ENCODE measurements around the gene LY9. TPM values are rescaled to one million over a fixed set of nuclear protein-coding genes. Genes with fewer than 3 reads are reported as not detected.

Gene LY9
- total and polyA plus RNA-seq, 2 of the 13 experiments (the other 11 are each of a cell fraction or from before 2014, with no cell fraction given), result not detected

- Histone ChIP-seq H3K79me2 (ENCODE audit: insufficient read depth, low read length) (no peaks in the 10 kb centered on the region), H2AFZ (ENCODE audit: low read length) (no peak overlapping the region), H4K20me1 (ENCODE audit: insufficient read depth, low read length) (no peaks in the 10 kb centered on the region), H3K9ac (ENCODE audit: insufficient read depth, low read depth, low read length) (no peak overlapping the region), H3K36me3 (replicated peaks in 1 of 2; ENCODE audit: control insufficient read depth in 1 of 2, insufficient read depth in 2 of 2, low read length in 2 of 2) (no peaks in the 10 kb centered on the region), H3K27ac (ENCODE audit: extremely low read length, insufficient read depth, low read length) (no peak overlapping the region), H3K27me3 (ENCODE audit: control insufficient read depth in 1 of 2, insufficient read depth in 2 of 2, low read length in 2 of 2) (no peaks in the 10 kb centered on the region; a peak in 1 of 5 replicates), H3K9me3 (ENCODE audit: low read length) (no peaks in the 10 kb centered on the region), H3K4me3 (replicated peaks in 1 of 3; ENCODE audit: insufficient read depth in 1 of 3, low read depth in 2 of 3, low read length in 3 of 3) (no peak overlapping the region), H3K4me2 (ENCODE audit: low read depth, low read length) (no peak overlapping the region), H3K4me1 (ENCODE audit: insufficient read depth, low read length) (no peaks in the 10 kb centered on the region)
- no peak for ATAC-seq
- TF ChIP-seq CBX1 (IDR thresholded peaks at IDR 0.05; ENCODE audit: low read depth), result no peak
- no peak for TF ChIP-seq ZNF142 (CRISPR knock-in tag; IDR thresholded peaks at IDR 0.05)
- no peak for TF ChIP-seq PAX8 (CRISPR knock-in tag; IDR thresholded peaks at IDR 0.05; ENCODE audit: borderline replicate concordance)
- no peak for TF ChIP-seq NR2F2 (IDR thresholded peaks at IDR 0.05; ENCODE audit: borderline replicate concordance, low read depth)
- TF ChIP-seq NRL (CRISPR knock-in tag; IDR thresholded peaks at IDR 0.05; ENCODE audit: borderline replicate concordance), result no peak
- no peak for TF ChIP-seq ZFYVE20 (CRISPR knock-in tag; IDR thresholded peaks at IDR 0.05; ENCODE audit: borderline replicate concordance, low read depth)
- no peak for TF ChIP-seq CHD2 (IDR thresholded peaks at IDR 0.05; ENCODE audit: low read depth, low read length)
- TF ChIP-seq IRF9 (CRISPR knock-in tag; IDR thresholded peaks at IDR 0.05; ENCODE audit: borderline replicate concordance), result no peak
- no peak for TF ChIP-seq MXD4 (CRISPR knock-in tag; IDR thresholded peaks at IDR 0.05)
- no peak for TF ChIP-seq GABPB1 (CRISPR knock-in tag; IDR thresholded peaks at IDR 0.05)
- TF ChIP-seq ZBTB37 (CRISPR knock-in tag; IDR thresholded peaks at IDR 0.05), result no peak
- no peak for TF ChIP-seq ZNF569 (CRISPR knock-in tag; IDR thresholded peaks at IDR 0.05; ENCODE audit: borderline replicate concordance)
- no peak for TF ChIP-seq NFE2L2 (IDR thresholded peaks at IDR 0.05; ENCODE audit: low read length)
- TF ChIP-seq ZFP41 (CRISPR knock-in tag; IDR thresholded peaks at IDR 0.05; ENCODE audit: borderline replicate concordance), result no peak
- no peak for TF ChIP-seq ZZZ3 (CRISPR knock-in tag; IDR thresholded peaks at IDR 0.05; ENCODE audit: borderline replicate concordance)
- no peak for DNase-seq (ENCODE audit: low spot score)
- WGBS (ENCODE audit: low lambda C conversion rate), result 8% methylated on average over 3 of the region's 3 CpGs
- intact Hi-C loops (cut with micrococcal nuclease; ENCODE audit: unreplicated experiment) (no loop called here), in situ Hi-C loops (cut with HindIII; ENCODE audit: extremely low pct_ligation_motif_present, low pct_unique_long_range_greater_than_20kb) (loop anchor here (5.0 to 10.0 kb wide), 2 partner anchors 48 to 116 kb away; partner anchors contain the start of genes ITLN1 and ITLN2)
- no TSS peak for BruUV-seq (replicated peaks)
- POLR2A ChIA-PET, result no interaction called here
- no peak for FAIRE-seq
- CTCF ChIA-PET (ENCODE audit: low intra/inter-chr PET ratio, low total read pairs), result no interaction called here
Measured at GRCh38 chr1:160836561-160836960, 40.6 kb downstream of the LY9 start.

Data from HepG2 (cell line).